HG02642 (cell line): ENCODE results near the gene TNFSF13B.

Experiments used
- ATAC-seq: cut with Tn5 transposase; IDR thresholded peaks from one replicate; pipeline ENCODE4 v1.9.1; 2021; ENCODE audit warnings: mild to moderate bottlenecking; ENCODE audit not compliant: unreplicated experiment, poor library complexity

The TNFSF13B gene

GRCh38 chr13:108342369-108343289 lies 73.1 kb downstream of the TNFSF13B start:
- ATAC-seq, result no peak

GRCh38 chr13:108345016-108345415 lies 75.5 kb downstream of the TNFSF13B start:
- ATAC-seq, result no peak

- no peak for ATAC-seq
Observed at GRCh38 chr13:108346376-108346775, 76.9 kb downstream of the TNFSF13B start.

- no peak for ATAC-seq
Observed at GRCh38 chr13:108349269-108349668, 79.8 kb downstream of the TNFSF13B start.

- no peak for ATAC-seq
Observed at GRCh38 chr13:108350579-108350978, 81.1 kb downstream of the TNFSF13B start.

GRCh38 chr13:108352599-108352998 lies 83.1 kb downstream of the TNFSF13B start:
- no peak for ATAC-seq

- ATAC-seq, result no peak
Observed at GRCh38 chr13:108357228-108357627, 87.7 kb downstream of the TNFSF13B start.
